Neutrophil (primary cell): ENCODE results near the gene PRTFDC1.

ENCODE experiments used
- H3K27ac ChIP-seq: fragments of 200-600 bp; sonication (generic); 2 replicates; pipeline ENCODE4 v1.5.1; 2016; ENCODE audit warnings: mild to moderate bottlenecking, moderate library complexity
- H3K27me3 ChIP-seq: fragments of 200-600 bp; sonication (generic); 2 replicates; pipeline ENCODE4 v1.6.0; 2016; ENCODE audit warnings: mild to moderate bottlenecking
- H3K36me3 ChIP-seq: fragments of 200-600 bp; sonication (generic); 2 replicates; pipeline ENCODE4 v1.5.1; 2017
- H3K4me1 ChIP-seq, 2 experiments: fragments of 200-600 bp in 1 of 2; sonication (generic) in 1 of 2; 1 replicate in 1 of 2; 2 replicates in 1 of 2; pipeline versions ENCODE4 v1.5.1 to v1.6.1; 2013 to 2016; ENCODE audit warnings: low read depth in 1 of 2, low read length in 1 of 2, mild to moderate bottlenecking in 1 of 2, moderate library complexity in 1 of 2; ENCODE audit not compliant: control insufficient read depth in 1 of 2, insufficient read depth in 1 of 2
- H3K4me3 ChIP-seq, 2 experiments: fragments of 200-600 bp in 1 of 2; sonication (generic) in 1 of 2; 1 replicate in 1 of 2; 2 replicates in 1 of 2; pipeline ENCODE4 v1.5.1; 2013 to 2016; ENCODE audit warnings: low read depth in 1 of 2, low read length in 1 of 2, mild to moderate bottlenecking in 1 of 2, moderate library complexity in 1 of 2
- H3K9me3 ChIP-seq: fragments of 200-600 bp; sonication (generic); 2 replicates; pipeline ENCODE4 v1.5.1; 2016
- CTCF ChIP-seq: fragments of 200-600 bp; sonication (generic); IDR thresholded peaks from 2 replicates; pipeline ENCODE4 v1.5.1; 2016; ENCODE audit warnings: antibody characterized with exemption

The PRTFDC1 gene

DNA sequence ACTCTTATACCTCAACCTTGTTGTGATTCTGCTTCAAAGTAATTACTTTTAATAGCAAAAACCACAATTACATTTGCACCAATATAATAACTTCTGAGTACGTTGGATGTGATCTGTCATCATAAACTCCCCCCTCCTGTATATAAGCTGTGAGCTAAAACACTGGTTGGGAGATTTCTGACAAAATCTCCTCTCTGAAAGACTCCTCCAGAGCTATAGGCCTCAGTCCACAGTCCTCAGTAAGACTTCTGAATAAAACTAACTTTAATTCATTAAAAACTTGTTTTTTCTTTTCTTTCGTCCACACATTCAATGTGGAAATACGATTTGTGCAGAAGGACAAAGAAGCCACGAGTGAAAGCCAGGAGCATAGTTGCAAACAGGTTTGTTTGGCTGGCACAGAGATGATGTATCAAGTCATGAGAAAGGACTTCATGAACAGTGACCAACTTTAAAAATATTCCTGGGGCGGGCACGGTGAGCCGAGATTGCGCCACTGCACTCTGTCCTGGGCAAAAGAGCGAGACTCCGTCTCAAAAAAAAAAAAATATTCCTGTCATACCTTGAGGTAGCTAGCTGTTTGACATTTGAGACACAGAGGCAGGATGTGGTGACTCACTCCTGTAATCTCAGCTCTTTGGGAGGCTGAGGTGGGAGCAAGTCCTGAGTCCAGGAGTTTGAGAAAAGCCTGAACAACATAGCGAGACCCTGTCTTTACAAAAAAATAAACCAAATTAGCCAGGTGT, 137.7 kb downstream of the PRTFDC1 start:
- Histone ChIP-seq H3K27ac (no peak overlapping the region), H3K4me3 (no peak overlapping the region), H3K9me3 (no peaks in the 10 kb centered on the region), H3K27me3 (no peaks in the 10 kb centered on the region), H3K36me3 (no peaks in the 10 kb centered on the region), H3K4me1 (no peaks in the 10 kb centered on the region)
- TF ChIP-seq CTCF: no peak

DNA sequence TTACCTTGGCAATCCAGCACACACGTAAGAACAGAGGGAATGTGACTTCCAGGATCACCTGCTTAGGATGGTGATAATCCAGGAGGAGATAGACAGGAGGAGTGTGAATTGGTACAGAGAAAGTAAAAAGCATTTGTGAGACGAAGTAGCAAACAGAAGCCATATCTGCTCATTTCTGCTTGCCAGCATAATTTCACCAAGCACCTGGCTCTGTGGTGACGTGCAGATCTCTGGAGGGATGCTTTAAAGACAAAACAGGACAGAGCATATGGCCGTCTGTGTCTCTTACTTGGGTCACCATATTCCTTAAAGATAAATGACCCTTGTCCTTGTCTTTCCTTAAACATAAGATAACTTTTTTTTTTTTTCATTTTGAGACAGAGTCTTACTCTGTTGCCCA, 138.6 kb downstream of the PRTFDC1 start:
- H3K4me1 ChIP-seq: no peaks in the 10 kb centered on the region
- no peak for TF ChIP-seq CTCF
- H3K9me3 ChIP-seq: no peaks in the 10 kb centered on the region
- no peak overlapping the region for H3K27ac ChIP-seq
- no peaks in the 10 kb centered on the region for H3K36me3 ChIP-seq
- no peak overlapping the region for H3K4me3 ChIP-seq
- no peaks in the 10 kb centered on the region for H3K27me3 ChIP-seq

- TF ChIP-seq CTCF: no peak
- no peak overlapping the region for H3K27ac ChIP-seq
- H3K4me3 ChIP-seq: no peak overlapping the region
- H3K36me3 ChIP-seq: no peaks in the 10 kb centered on the region
- H3K4me1 ChIP-seq: no peaks in the 10 kb centered on the region
- no peaks in the 10 kb centered on the region for H3K27me3 ChIP-seq
- H3K9me3 ChIP-seq: no peaks in the 10 kb centered on the region
Observed at GRCh38 chr10:24806262-24806661, 146.1 kb downstream of the PRTFDC1 start.

- H3K4me1 ChIP-seq: no peaks in the 10 kb centered on the region
- no peaks in the 10 kb centered on the region for H3K27me3 ChIP-seq
- no peak overlapping the region for H3K27ac ChIP-seq
- no peaks in the 10 kb centered on the region for H3K9me3 ChIP-seq
- no peak overlapping the region for H3K4me3 ChIP-seq
- no peaks in the 10 kb centered on the region for H3K36me3 ChIP-seq
- TF ChIP-seq CTCF: no peak
Observed at GRCh38 chr10:24804956-24805355, 147.4 kb downstream of the PRTFDC1 start.

GRCh38 chr10:24804392-24804791, 148.0 kb downstream of the PRTFDC1 start:
- no peaks in the 10 kb centered on the region for H3K27me3 ChIP-seq
- no peaks in the 10 kb centered on the region for H3K36me3 ChIP-seq
- no peaks in the 10 kb centered on the region for H3K9me3 ChIP-seq
- no peak for TF ChIP-seq CTCF
- no peak overlapping the region for H3K4me3 ChIP-seq
- no peaks in the 10 kb centered on the region for H3K4me1 ChIP-seq
- no peak overlapping the region for H3K27ac ChIP-seq
